Stimulated activated naive CD8-positive, alpha-beta T cell treated with anti-CD3 and anti-CD28 coated beads, Interleukin-15, Interleukin-2, amounts not matched to agents 100 U/mL and 50 U/mL, for 24 hours (primary cell): Measurements from ENCODE around the gene LRRC74B.

Experiments used
- ATAC-seq: fragments of 150-1000 bp; cut with Tn5 transposase; one replicate; pipeline ENCODE4 v1.10.0; 2021
- DNase-seq: peaks from one replicate; pipeline ENCODE4 v3.0.0; 2021

The LRRC74B gene

GRCh38 chr22:21103633-21104032, 57.9 kb downstream of the LRRC74B start:
- ATAC-seq (no peak), DNase-seq (no peak)

GRCh38 chr22:21104126-21104691, 58.5 kb downstream of the LRRC74B start:
- no peak for DNase-seq
- ATAC-seq = no peak

GRCh38 chr22:21105294-21105693, 59.5 kb downstream of the LRRC74B start:
- no peak for DNase-seq
- ATAC-seq = no peak

GRCh38 chr22:21106000-21106399, 60.3 kb downstream of the LRRC74B start:
- no peak for DNase-seq
- no peak for ATAC-seq

- no peak for ATAC-seq
These were observed 62.8 kb downstream of the LRRC74B start for GRCh38 chr22:21108379-21109115.

More at GRCh38 chr22:21108379-21109115, 62.8 kb downstream of the LRRC74B start:
- no peak for DNase-seq
